Glomerular endothelial cell (primary cell): ENCODE measurements around the gene TSPAN9. TPM values are rescaled to one million over a fixed set of nuclear protein-coding genes. Genes with fewer than 3 reads are reported as not detected.

ENCODE experiments used
- DNase-seq: peaks from one replicate; pipeline ENCODE4 v3.0.0-alpha.2; 2011; ENCODE audit warnings: low read depth, low spot score; ENCODE audit errors: extremely low read depth
- total RNA-seq: library from RNA; depleted of rRNA; stranded (reverse); fragments of >200 nt; gene quantifications from 2 replicates; pipeline ENCODE4 v1.2.3, GENCODE V29; 2015

TSPAN9 gene
- total RNA-seq, 1 donor from 2014 or later: 65.5 TPM

GRCh38 chr12:3119756-3120601 lies 42.8 kb downstream of the TSPAN9 start:
- no peak for DNase-seq

GRCh38 chr12:3120701-3121100 lies 43.5 kb downstream of the TSPAN9 start:
- DNase-seq: no peak

DNA sequence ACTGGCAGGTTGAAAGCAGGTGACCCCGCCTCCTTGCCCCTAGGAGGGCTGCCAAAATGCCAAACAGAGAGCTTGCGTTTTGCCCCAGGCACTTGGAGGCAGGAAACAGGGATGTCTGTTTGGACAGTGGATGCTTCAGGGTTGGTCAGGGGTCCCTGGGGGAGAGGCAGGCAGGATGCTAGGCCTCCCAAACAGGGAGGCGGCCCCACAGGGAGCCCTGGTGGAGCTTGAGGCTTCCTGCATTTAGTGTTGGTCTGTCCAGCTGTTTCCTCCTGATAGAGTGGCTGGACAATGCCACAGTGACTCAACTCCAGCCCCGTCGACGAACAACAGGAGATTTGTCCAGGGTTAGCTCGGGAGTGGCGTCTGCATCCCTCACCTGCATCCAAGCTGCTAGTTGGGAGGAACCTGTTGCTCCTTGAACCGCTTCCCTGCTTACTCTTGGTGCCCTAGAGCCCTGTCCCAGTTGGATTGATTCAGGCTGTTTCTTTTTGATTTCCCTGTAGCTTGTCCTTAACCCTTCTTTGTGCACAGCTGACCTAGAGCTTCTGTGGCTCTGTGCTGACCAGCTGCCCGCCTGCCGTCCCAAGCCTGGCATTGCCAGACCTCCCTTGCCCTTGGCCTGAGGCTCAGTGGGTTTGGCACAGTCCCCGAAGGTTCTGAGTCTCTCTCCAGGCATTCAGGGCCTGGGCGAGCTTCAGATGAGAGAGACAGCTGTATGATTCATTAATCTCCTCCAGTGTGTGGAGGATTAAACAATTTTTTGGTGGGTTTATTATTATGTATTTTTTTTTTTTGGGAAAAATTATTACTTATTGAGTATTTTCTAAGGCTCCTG lies 45.9 kb downstream of the TSPAN9 start:
- DNase-seq: peak; percentile 84

- DNase-seq: no peak
These were observed 46.5 kb downstream of the TSPAN9 start for GRCh38 chr12:3123729-3124128.

- DNase-seq: no peak
These were observed 47.7 kb downstream of the TSPAN9 start for GRCh38 chr12:3124917-3125316.

DNA sequence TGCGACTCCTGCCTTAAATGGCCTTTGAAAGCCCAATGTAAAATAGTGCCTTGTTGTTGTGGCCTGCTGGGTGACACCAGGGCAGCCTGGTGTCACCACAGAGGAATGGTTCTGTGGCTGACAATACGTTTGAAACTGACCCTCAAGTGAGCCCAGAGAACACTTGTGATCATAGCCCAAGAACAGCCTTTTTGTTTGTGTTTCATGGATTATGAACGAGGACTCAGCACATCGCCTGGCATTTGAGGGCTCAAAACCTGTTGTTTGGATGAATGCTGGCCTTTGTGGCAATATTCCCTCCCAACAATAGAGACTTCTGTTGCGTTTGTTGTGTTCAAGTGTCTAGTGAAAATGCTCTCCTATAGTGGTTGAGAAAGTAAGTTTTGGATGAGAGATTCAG lies 48.5 kb downstream of the TSPAN9 start:
- DNase-seq: no peak

- DNase-seq: no peak
These were observed 50.7 kb downstream of the TSPAN9 start for GRCh38 chr12:3127832-3128231.

DNA sequence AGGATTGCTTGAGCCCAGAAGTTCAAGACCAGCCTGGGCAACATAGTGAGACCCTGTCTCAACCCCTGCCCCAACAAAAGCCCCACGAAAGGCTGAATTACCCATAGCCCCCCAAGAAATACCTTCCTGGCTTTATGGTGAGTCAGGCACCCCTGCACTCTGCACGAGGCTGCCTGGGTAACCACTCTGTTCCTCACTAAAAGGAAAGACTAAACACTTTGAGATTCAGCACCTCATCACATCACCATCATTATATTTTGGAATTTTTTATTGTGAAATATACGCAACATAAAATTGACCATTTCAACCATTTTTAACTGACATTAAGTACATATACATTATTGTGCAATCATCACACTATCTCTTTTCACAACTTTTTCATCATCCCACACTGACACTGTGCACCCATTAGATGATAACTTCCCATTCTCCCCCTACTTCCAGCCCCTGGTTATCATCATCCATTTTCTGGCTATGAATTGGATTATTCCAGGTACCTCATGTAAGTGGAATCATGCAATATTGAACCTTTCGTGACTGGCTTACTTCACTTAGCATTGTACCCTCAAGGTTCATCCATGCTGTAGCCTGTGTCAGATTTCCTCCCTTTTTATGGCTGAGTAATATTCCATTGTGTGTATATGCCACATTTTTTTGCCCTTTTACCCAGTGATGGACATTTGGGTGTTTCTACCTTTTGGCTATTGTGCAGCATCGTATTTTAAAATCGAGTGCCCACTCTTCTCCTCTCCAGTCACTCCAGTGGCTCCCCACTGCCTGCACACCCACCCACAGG lies 51.5 kb downstream of the TSPAN9 start:
- DNase-seq: no peak

DNA sequence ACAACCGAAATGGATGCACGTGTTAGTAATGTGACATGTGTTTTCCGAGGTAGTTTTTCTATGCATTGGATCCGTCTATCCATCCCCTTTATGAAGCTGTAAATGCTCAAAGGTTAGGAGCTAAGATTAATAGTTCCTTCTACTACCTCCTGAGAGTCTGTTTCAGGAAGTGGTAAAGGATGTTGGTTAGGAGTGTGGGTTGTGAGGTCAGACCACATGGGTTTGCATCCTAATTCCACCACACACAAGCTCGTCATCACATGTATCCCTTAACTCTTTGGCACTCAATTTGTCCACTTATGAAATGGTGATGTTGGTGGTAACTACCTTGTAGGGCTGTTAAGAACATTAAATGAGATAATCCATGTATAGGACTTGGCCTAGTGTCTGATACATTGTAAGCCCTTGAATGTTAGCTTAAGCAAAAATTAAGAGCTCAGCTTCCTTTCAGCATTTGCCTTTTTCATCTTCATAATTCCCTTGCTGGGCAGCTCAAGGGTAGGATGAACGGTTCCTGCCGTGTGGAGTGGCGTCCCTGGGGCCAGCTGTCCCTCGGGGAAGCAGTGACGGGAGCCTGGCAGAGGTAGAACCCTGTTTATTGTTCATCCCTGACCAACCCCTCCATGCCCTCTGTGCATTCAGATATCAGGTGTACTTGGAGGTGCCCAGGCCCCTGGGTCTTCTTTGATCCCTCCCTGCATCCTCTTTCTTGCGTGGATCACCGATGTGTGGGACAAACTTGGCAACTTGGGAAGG lies 52.3 kb downstream of the TSPAN9 start:
- no peak for DNase-seq

DNA sequence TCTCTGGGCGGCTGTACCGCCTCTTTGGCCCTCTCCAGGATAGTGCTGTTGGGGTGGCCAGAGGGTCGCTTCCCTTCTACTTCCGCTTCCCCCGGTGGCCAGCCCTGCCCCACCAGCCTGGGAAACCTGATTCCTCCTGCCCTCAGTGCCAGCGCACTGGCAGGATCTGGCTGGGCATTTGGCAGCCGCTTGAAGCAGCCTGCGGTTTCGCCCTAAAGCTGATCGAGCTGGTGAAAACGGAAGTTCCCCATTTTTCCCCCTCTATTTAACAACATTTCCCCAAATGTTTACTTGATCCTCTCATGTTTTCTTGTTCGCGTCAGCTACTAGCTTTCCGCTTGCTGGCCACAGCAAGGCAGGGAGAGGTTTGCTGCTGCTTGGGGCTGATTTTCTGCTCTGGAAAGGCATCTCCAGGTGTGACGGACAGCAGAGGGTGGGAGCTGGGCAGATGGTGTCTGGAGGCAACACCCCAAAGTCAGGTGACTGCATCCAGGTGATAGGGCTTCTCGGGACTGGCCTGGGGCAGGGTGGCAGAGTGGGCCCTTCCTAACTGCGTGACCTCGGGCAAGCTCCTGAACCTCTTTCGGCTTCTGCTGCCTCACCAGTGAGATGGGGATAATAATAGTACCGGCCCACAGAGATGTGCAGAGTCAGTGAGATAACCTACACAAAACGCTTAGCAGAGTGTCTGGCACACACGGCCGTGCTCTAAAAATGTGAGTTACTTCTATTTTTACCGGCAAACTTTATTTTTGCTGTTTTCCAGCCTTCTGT lies 53.1 kb downstream of the TSPAN9 start:
- no peak for DNase-seq

- DNase-seq: no peak
These were observed 54.0 kb downstream of the TSPAN9 start for GRCh38 chr12:3131129-3131528.

- no peak for DNase-seq
These were observed 55.6 kb downstream of the TSPAN9 start for GRCh38 chr12:3132636-3133404.

- DNase-seq: no peak
These were observed 56.2 kb downstream of the TSPAN9 start for GRCh38 chr12:3133405-3133783.

- DNase-seq: no peak
These were observed 56.9 kb downstream of the TSPAN9 start for GRCh38 chr12:3134126-3134525.

GRCh38 chr12:3134526-3135135 lies 57.5 kb downstream of the TSPAN9 start:
- DNase-seq: no peak

DNA sequence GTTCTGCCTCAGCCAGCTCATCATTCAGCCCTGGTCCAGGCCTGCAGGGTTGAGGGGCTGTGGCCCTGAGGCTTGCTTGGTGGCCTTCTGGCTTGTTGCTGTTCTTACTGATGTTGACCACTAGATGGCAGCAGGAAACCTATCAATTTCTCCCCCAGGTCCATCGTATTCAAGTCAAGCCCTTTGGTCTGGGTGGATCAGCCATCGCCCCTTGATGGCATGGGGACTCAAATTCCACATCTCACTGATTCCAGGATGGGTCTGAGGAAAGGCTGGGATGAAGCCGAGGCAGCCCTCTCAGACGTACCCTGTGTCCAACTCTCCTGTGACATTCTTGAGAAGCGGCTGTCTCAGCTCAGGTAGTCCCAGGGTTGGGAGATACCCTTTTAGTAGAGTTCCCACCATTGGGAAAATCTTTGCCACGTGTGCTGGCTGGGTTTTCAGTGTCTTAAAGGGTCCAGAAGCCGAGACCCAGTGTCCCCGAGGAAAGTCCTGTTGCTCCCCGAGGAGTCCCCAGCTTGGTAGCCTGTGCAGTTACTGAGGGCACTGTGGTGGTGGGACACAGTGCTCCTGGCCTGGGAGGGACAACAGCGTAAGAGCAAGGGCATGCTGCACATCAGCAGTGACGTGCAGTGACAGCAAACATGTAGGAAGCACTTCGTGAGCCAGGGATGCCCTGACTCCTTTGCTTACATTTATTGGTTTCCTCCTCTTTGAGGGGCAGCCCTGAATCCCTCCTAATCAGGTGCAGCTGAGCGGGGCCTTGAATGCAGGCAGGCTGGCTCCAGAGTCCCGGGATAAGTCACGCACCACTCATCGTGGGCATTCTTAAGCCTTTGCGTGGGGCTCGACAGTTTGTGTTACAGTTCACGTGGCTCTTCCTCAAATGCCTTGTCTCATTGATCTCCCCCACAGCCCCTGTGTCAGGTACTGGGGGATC lies 58.6 kb downstream of the TSPAN9 start:
- no peak for DNase-seq

GRCh38 chr12:3136641-3137267 lies 59.6 kb downstream of the TSPAN9 start:
- DNase-seq: no peak
